Mesothelial cell of epicardium (in vitro differentiated cells): ENCODE results near the gene GPR179. TPM values are rescaled to one million over a fixed set of nuclear protein-coding genes. Genes with fewer than 3 reads are reported as not detected.

Experiments
- DNase-seq, 2 experiments: peaks; one replicate each; pipeline ENCODE4 v3.0.0; 2021; ENCODE audit warnings: low spot score in 2 of 2; ENCODE audit not compliant: unreplicated experiment in 2 of 2
- H3K27ac Mint-ChIP-seq: 2 replicates; pipeline ENCODE4 v1.8.0; 2021; ENCODE audit warnings: mixed read lengths
- H3K27me3 Mint-ChIP-seq: 2 replicates; pipeline ENCODE4 v1.8.0; 2021; ENCODE audit warnings: low read depth, mixed read lengths
- H3K36me3 Mint-ChIP-seq: 2 replicates; pipeline ENCODE4 v1.8.0; 2021; ENCODE audit warnings: mixed read lengths
- H3K4me1 Mint-ChIP-seq: 2 replicates; pipeline ENCODE4 v1.8.0; 2021; ENCODE audit warnings: mixed read lengths
- H3K4me3 Mint-ChIP-seq: 2 replicates; pipeline ENCODE4 v1.8.0; 2021; ENCODE audit warnings: mild to moderate bottlenecking, moderate library complexity, mixed read lengths
- H3K9me3 Mint-ChIP-seq: 2 replicates; pipeline ENCODE4 v1.8.0; 2021; ENCODE audit warnings: mixed read lengths
- total RNA-seq: library from RNA; stranded (reverse); gene quantifications from 3 replicates; pipeline ENCODE4 v1.2.1, GENCODE V29; 2021
- TF ChIP-seq, protein P1 (sequence below): fragments of 200-600 bp; sonication (generic); IDR thresholded peaks from one replicate; pipeline ENCODE4 v1.5.0; 2021; ENCODE audit warnings: antibody characterized with exemption; ENCODE audit not compliant: unreplicated experiment

The GPR179 gene, protein sequence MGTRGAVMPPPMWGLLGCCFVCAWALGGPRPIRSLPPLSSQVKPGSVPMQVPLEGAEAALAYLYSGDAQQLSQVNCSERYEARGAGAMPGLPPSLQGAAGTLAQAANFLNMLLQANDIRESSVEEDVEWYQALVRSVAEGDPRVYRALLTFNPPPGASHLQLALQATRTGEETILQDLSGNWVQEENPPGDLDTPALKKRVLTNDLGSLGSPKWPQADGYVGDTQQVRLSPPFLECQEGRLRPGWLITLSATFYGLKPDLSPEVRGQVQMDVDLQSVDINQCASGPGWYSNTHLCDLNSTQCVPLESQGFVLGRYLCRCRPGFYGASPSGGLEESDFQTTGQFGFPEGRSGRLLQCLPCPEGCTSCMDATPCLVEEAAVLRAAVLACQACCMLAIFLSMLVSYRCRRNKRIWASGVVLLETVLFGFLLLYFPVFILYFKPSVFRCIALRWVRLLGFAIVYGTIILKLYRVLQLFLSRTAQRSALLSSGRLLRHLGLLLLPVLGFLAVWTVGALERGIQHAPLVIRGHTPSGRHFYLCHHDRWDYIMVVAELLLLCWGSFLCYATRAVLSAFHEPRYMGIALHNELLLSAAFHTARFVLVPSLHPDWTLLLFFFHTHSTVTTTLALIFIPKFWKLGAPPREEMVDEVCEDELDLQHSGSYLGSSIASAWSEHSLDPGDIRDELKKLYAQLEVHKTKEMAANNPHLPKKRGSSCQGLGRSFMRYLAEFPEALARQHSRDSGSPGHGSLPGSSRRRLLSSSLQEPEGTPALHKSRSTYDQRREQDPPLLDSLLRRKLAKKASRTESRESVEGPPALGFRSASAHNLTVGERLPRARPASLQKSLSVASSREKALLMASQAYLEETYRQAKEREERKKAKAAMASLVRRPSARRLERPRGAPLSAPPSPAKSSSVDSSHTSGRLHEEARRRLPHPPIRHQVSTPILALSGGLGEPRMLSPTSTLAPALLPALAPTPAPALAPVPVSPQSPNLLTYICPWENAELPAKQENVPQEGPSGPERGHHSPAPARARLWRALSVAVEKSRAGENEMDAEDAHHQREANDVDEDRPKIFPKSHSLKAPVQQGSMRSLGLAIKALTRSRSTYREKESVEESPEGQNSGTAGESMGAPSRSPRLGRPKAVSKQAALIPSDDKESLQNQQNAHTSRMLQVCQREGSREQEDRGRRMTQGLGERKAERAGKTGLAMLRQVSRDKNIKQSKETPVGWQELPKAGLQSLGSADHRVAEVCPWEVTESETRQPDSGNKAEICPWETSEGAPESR (N-terminal part only)
- 0.22 to 0.77 TPM (median 0.25 TPM) in 3 replicates for total RNA-seq

DNA sequence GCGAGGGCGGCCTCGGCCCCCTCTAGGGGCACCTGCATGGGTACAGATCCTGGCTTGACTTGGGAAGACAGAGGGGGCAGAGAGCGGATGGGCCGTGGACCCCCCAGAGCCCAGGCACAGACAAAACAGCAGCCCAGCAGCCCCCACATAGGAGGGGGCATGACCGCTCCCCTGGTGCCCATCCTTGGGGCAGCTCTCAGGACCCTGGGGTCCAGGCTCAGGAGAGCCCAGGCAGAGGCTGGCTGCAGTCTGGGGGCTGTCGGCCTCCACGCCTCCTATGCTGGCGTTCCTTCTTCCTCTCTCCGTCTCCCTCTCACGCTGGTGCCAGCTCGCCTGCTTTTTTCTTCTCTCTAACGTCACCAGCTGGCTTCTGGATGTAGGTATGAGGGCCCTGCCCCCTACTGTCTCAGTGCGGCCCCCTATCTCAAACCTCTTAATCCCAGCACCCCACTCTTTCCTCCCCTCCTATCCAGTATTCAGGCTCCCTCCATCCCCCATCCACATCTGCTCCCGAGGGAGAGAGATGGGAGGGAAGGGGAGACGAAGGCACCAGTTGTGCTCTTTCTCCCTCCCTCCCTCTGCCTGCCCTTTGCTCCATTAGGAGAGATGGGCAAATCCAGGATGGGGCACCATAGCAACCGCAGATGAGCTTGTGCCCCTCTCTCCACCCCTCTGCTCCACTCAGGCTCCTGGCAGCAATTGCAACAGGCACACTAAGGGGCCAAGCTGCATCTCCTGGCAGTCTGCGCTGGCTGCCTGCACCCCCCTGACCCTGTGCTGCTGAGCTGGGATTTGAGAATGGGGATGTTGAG is at the start of gene GPR179:
Gene GPR179, minus strand, starts transcription at position 349 of the 812 bp plus-strand sequence. Its CDS starts 167 bp downstream, at position 182.
- Mint-ChIP-seq H3K27ac (no peak within 1 kb of the TSS), H3K4me3 (no peak within 1 kb of the TSS), H3K27me3 (no peaks in the 10 kb centered on the region), H3K36me3 (no peaks in the 10 kb centered on the region), H3K4me1 (peaks cover 7% of the 10 kb centered on the region), H3K9me3 (no peaks in the 10 kb centered on the region)
- TF ChIP-seq, protein P1, sequence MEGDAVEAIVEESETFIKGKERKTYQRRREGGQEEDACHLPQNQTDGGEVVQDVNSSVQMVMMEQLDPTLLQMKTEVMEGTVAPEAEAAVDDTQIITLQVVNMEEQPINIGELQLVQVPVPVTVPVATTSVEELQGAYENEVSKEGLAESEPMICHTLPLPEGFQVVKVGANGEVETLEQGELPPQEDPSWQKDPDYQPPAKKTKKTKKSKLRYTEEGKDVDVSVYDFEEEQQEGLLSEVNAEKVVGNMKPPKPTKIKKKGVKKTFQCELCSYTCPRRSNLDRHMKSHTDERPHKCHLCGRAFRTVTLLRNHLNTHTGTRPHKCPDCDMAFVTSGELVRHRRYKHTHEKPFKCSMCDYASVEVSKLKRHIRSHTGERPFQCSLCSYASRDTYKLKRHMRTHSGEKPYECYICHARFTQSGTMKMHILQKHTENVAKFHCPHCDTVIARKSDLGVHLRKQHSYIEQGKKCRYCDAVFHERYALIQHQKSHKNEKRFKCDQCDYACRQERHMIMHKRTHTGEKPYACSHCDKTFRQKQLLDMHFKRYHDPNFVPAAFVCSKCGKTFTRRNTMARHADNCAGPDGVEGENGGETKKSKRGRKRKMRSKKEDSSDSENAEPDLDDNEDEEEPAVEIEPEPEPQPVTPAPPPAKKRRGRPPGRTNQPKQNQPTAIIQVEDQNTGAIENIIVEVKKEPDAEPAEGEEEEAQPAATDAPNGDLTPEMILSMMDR: no peak
- no peak for DNase-seq

DNA sequence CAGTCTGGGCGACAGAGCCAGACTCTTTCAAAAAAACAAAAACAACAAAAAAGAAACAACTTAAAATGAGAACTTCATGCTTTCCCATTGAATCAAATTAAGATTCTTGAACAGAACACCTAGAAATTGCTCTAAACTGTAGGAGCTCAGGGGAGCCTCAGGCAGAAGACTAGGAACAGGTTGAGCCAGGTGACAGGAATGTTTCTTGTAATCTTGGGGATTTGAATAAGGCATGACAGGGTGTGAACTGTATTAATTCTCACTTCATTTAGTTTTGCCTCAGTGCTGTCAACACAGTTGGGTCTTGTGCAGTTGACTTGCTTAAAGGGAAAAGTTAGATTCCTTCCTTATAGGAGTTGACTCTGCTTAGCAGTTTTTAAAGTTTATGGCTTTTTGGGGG is 35.7 kb upstream of the GPR179 start:
- Mint-ChIP-seq H3K27ac (no peak overlapping the region), H3K36me3 (peaks cover 25% of the 10 kb centered on the region), H3K4me3 (no peak overlapping the region), H3K27me3 (no peaks in the 10 kb centered on the region), H3K9me3 (no peaks in the 10 kb centered on the region), H3K4me1 (no peaks in the 10 kb centered on the region)
- no peak for DNase-seq
- TF ChIP-seq, protein P1: no peak

DNA sequence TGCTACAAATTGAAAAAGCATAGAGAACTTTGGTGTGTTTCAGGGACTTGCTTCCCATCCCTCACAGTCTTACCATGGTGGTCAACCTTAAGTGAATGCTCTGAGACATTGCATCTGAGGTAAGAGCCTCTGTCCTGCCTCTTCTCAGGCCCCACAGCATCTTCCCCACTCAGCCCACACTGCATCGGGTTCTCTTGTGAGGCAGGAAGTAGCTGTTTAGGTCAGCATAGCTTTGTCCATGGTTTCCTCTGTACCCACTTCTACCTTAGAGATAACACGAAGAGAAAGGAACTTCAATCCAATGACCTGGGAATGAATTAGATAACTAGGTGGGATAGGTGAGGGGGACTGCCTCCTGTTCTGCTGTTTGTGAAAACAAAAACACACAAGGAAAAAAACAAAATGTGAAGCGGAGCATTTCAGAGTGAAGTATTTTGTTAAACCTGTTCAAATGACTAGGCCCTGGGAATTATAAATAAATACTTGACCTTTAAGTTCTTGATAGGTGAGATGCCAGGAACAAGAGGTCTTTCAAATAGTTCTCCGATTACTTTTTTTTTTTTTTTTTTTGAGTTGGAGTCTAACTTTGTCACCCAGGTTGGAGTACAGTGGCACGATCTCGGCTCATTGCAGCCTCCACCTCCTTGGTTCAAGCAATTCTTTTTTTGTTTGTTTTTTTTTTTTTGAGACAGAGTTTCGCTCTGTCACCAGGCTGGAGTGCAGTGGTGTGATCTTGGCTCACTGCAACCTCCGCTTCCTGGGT is 25.5 kb upstream of the GPR179 start:
- H3K9me3 Mint-ChIP-seq: no peaks in the 10 kb centered on the region
- TF ChIP-seq, protein P1: no peak
- peaks cover 39% of the 10 kb centered on the region for H3K36me3 Mint-ChIP-seq
- DNase-seq: no peak
- no peaks in the 10 kb centered on the region for H3K27me3 Mint-ChIP-seq
- no peak overlapping the region for H3K4me3 Mint-ChIP-seq
- no peak overlapping the region for H3K27ac Mint-ChIP-seq
- H3K4me1 Mint-ChIP-seq: peaks cover 2% of the 10 kb centered on the region

DNA sequence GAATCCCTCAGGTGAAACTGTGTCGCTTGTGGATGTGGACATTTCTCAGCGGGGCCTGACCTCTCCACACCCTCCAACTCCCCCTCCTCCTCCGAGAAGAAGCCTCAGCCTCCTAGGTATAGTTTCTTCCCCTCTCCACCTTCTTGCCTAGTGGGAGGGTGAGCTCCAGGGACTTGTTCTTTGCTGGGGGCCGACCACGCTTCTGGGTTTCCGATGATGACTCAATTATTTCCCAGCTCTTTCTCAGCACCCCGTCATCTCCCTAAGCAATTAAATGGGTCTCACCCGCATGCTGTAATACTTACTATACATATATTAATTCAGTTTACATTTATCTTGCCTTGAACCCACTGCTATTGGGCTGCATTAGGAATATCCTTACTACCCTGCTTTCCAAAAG is 21.0 kb upstream of the GPR179 start:
- Mint-ChIP-seq H3K27ac (no peak overlapping the region), H3K9me3 (no peaks in the 10 kb centered on the region), H3K4me1 (peaks cover 7% of the 10 kb centered on the region), H3K36me3 (peaks cover 26% of the 10 kb centered on the region), H3K4me3 (no peak overlapping the region), H3K27me3 (no peaks in the 10 kb centered on the region)
- no peak for DNase-seq
- TF ChIP-seq, protein P1: no peak
